SK-N-MC (cell line): Measurements from ENCODE around the gene FTL.

Experiments
- EZH2 ChIP-seq: fragments of 200-600 bp; sonication (generic); IDR thresholded peaks from one replicate; pipeline ENCODE4 v1.6.1; 2017; ENCODE audit warnings: antibody characterized with exemption
- POLR2AphosphoS5 ChIP-seq: IDR thresholded peaks from 2 replicates; pipeline ENCODE4 v1.6.1; 2012; ENCODE audit warnings: mild to moderate bottlenecking, low read depth, low read length, borderline replicate concordance

DNA sequence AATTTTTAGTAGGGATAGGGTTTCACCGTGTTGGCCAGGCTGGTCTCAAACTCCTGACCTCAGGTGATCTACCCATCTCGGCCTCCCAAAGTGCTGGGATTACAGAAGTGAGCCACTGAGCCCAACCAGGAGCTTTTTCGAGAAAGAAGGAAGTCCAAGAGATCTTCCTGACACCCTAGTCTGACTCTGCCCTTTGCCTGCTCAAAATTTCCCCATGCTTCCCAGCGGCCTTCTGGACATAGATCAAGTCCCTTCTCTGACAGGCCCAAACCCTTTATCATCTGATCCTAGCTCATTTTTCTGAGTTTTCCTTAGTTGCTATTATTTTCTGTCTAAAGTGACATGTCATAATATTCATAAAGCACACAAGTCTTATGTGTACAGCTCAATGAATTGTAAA, 12.0 kb upstream of the FTL start:
- no peak for TF ChIP-seq EZH2
- no peak for TF ChIP-seq POLR2AphosphoS5
